NOMO-1 (cell line): Measurements from ENCODE around the gene GRIN2D.

Source experiments
- DNase-seq, 2 experiments: peaks; one replicate each; lab custom pipeline; 2025; ENCODE audit not compliant: unreplicated experiment in 2 of 2; lab: John Stamatoyannopoulos, UW

GRIN2D gene

DNA sequence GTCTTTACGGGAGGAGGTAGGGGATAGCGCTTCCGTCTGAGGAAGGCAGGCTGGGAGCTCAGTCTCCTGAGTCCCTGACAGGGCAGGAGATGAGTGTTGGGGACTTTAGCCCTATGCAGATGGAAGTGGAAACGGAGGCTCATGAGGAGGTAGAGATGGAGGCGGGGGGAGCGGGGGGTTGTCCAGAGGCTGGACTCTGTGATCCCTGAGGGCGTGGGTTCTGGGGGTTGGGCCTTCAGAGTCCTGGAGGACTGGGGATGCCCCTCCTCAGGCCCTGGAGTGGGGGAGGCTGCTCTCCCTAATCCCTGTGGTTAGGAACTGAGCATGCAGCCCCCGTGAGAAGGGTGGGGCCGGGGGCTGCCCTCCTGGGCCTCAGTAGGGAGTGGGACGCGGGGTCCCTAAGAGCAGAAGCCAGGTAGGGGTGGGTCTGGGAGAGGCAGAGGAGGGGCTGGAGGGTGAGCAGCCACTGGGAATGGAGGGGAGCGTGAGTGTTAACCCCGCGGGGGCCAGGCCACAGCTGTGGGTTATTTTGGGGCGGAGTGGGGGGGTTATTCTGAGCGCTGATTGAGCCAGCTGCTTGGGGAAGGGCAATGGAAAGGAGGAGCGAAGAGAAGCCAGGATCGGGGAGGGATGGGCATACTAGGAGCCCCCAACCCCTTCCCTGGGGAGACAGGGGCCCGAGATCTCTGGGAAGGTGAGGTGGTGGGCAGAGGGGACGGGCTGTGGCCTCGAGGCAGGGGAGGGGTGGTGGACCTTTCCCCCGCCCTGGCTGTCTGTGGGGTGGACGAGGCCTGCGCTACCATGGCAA is 2.8 kb downstream of the GRIN2D start:
- no peak for DNase-seq

DNA sequence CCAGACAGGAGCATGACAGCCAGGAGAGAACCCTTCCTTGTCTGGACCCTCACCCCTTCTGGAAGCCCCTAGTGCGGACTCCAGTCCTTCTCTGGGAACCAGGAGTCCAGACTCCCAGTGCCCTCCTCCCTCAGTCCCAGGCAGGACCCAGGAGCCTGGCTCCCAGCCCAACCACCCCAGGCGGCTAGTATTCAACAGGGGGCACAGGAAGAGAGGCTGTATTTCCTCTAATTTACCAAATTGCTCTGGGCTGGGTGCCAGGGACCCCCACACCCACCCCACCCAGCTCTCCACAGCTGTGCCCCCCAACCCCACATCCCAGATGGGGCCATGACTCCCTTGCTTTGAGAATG is 3.3 kb downstream of the GRIN2D start:
- DNase-seq, result no peak

DNA sequence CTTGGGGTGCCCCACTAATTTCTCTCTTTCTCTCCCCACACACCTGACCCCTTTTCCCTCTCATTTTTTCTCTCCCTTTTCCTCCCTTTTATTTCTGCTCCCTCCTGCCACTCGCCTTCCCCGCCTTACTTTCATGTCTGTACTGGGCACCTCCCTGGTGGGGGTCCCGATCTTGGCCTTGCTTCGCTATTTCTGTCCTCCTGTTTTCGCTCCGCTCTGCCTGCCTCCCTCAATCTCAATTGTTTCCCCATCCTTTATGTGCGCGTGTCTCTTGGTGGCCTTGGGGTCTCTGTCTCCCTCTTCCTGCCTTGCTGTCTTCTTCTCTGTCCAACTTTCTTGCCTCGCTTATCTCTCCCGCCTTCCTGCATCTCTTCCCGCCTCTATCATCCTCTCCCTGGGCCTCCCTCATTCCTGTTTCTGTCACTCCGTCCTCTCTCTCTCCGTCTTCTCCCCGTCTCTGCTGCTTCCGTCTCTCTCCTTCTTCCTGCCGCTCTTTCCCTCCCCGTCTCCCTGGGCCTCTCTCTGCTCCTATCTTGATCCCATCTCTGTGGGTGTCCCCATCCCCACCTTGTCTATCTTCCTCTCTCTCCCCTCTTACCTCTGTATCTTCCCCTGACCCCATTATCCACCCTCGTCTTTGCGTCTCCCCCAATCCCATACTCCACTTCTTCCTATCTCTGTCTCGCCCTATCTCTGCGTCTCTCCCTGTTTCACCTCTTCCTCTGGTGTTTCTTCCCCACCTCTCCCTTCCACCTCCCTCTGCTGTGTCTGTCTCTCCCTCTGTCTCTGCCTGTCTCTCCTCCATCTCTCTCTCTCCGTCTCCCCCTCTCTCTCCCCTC is 4.0 kb downstream of the GRIN2D start:
- DNase-seq, result no peak

DNA sequence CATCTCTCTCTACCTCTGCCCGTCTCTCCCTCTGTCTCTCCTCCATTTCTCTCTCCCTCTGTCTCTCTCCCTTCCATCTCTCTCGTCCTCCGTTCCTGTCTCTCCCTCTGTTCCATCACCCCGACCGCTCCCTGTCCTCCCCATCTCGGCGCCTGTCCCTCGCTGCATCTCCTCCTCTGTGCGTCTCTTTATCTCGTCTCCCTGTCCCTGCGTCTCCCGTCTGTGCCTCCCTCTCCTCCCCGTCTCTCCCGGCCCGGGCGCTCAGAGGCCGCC is 4.6 kb downstream of the GRIN2D start:
- peak in 1 of 2 experiments; percentile 24 for DNase-seq

DNA sequence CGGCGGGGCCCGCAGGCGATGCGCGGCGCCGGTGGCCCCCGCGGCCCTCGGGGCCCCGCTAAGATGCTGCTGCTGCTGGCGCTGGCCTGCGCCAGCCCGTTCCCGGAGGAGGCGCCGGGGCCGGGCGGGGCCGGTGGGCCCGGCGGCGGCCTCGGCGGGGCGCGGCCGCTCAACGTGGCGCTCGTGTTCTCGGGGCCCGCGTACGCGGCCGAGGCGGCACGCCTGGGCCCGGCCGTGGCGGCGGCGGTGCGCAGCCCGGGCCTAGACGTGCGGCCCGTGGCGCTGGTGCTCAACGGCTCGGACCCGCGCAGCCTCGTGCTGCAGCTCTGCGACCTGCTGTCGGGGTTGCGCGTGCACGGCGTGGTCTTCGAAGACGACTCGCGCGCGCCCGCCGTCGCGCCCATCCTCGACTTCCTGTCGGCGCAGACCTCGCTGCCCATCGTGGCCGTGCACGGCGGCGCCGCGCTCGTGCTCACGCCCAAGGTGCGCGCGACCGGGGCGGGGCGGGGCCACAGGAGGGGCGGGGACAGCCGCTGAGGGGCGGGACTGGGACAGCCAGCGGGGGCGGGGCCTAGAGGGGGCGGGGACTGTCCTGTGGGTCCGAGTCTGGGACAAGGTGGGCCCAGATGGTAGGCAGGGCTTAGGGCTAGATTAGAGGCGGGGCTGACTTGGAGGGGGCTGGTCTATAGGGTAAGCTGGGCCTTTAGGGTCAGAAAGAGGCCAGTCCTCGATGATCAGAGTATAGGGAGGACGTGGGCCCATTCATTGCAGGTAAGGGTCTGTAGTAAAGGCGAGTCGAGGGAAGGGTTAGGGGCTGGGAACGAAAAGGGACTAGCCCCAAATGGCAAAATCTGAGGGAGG is 5.1 kb downstream of the GRIN2D start:
- DNase-seq, result peak; percentile 95 to 97

DNA sequence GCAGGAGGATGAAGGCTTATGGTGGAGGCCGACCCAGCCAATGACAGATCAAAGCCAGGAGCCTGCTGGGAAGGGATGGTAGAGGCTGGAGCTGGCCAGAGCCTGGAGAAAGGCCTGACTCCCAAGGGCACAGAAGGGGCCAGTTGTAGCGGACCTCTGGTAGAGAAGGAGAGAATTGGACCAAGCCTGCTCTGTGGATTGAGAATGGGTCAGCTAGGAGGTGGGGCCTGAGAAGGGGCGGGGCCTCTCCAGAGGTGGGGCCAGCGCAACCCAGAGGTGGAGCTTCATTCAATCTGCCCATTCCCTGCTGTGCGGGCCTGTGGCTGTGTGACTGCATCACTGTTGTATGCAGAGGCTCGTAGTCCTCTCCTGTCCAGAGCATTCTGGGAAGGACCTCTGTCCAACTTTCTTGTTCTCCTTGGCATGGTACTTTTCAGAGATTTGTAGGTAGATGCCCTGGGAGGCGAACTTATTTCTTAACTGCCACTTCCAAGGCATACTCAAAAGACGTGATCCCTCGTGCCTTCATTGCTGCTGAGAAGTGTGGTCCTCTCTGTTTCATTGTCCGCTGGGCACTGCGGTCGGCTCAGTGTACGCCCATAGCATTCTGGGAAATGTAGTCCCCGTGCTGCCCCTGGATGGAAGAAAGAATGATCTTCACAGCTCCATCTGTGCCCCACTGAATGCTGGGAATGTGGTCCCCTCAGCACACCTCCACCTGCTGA is 6.7 kb downstream of the GRIN2D start:
- DNase-seq, result no peak

DNA sequence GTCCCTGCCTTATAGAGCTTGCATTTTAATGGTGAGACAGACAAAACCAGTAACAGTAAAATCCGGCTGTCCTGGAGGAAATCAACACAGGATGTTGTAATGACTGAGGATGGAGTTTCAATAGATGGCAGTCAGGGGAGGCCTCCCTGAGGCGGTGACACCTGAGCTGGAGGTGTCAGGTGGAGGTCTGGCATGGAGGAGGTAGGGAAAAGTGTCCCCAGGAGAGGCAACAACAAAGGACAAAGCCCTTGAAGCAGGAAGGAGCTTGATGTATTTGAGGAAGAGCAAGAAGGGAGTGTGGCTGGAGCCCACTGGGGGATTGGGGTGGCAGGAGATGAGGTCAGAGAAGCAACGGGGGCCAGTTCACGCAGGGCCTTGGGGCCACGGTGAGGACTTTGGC is 7.8 kb downstream of the GRIN2D start:
- DNase-seq, result no peak

DNA sequence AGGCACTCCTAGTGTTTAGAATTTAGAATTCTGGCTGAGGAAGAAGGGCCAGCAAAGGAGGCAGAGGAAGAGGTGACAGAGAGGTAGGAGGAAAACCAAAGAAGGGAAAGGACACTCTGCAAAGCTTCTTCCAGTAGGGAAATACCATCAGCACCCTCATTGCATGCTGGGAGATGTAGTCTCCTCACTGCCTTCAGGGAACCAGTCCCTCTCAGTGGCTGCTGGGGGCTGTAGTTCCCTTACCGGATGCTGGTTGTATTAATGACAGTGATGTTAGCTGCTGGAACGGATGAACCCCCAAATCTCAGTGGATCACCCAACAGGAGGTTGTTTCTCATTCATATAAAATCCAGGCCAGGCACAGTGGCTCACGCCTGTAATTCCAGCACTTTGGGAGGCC is 10.1 kb downstream of the GRIN2D start:
- DNase-seq, result peak in 1 of 2 experiments; percentile 23

DNA sequence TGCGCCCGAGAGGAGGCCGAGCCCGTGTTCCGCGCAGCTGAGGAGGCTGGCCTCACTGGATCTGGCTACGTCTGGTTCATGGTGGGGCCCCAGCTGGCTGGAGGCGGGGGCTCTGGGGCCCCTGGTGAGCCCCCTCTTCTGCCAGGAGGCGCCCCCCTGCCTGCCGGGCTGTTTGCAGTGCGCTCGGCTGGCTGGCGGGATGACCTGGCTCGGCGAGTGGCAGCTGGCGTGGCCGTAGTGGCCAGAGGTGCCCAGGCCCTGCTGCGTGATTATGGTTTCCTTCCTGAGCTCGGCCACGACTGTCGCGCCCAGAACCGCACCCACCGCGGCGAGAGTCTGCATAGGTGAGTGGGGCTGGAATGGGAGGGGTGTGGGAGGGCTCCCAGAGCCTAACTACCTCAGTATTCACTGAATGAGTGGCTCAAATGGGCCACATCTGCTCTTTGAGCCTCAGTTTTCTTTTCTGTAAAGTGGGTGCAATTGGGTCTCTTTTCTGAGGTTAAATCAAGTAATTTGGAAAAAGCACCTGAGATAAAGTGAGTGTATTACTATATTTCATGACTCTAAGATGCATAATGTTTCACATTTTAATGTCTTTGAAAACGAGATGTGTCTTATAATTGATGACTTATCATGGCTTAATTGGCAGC is 11.7 kb downstream of the GRIN2D start:
- no peak for DNase-seq

DNA sequence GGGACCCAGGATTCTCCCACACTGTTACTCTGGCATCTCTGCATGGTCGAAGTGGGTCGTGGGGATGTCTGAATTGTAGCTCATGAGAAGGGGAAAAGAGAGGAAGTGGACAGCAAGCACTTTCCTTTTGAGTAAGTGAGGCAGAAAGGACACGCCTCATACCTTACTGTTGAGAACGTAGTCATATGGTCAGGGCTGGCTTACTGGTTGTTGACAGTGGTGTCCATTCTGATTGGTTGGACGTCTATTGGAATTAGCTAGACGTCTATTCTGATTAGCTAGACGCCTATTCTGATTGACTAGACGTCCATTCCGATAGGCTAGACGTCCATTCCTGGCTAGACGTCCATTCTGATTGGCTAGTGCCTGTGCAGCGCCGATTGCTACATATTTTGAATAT is 12.4 kb downstream of the GRIN2D start:
- no peak for DNase-seq

DNA sequence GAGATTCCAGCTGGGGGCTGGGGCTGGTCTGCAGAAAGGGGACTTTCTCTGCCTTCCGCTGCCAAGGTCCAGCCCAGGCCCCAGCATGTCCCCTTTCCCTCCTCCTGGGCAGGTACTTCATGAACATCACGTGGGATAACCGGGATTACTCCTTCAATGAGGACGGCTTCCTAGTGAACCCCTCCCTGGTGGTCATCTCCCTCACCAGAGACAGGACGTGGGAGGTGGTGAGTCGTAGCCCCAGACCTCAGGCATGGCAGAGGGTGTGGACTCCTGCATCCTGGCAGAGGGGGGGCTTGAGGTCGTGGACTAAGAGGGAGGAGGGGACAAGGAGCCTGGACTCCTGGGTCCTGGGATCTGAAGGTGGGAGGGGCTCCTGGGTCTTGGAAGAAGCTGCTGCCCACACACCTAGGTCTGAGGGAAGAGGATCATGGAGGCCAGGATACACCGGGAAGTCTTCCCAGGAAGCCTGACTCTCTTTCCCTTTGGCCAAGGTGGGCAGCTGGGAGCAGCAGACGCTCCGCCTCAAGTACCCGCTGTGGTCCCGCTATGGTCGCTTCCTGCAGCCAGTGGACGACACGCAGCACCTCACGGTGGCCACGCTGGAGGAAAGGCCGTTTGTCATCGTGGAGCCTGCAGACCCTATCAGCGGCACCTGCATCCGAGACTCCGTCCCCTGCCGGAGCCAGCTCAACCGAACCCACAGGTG is 20.6 kb downstream of the GRIN2D start:
- DNase-seq, result no peak

DNA sequence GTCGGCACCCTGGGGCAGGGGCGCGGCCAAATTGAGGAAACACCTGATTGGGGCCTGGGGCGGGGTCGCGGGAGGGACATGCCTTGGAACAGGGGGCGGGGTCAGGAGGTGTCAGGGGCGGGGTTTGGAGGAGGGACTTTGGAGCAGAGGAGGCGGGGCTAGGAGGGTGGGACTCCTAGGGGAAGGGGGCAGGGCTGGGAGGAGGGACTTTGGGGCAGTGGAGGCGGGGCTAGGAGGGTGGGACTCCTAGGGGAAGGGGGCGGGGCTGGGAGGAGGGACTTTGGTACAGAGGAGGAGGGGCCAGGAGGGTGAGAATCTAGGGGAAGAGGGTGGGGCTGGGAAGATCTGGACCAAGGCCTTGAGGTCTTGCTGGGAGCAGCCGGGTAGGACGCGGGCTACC is 21.9 kb downstream of the GRIN2D start:
- peak; percentile 32 to 61 for DNase-seq

DNA sequence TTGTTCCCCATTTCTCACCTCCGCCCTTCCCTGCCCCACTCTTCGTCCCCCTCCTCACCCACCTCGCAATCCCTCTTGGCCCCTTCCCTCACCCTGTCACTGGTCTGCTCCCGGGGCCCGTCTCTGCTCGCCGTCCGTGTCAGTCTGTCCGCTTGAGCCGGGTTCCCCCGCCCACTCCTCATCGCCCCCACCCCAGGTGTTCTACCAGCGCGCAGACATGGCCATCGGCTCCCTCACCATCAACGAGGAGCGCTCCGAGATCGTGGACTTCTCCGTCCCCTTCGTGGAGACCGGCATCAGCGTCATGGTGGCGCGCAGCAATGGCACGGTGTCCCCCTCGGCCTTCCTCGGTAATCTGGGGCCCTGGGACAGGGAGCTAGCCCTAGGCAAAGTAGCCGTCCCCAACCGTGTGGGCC is 22.3 kb downstream of the GRIN2D start:
- no peak for DNase-seq

DNA sequence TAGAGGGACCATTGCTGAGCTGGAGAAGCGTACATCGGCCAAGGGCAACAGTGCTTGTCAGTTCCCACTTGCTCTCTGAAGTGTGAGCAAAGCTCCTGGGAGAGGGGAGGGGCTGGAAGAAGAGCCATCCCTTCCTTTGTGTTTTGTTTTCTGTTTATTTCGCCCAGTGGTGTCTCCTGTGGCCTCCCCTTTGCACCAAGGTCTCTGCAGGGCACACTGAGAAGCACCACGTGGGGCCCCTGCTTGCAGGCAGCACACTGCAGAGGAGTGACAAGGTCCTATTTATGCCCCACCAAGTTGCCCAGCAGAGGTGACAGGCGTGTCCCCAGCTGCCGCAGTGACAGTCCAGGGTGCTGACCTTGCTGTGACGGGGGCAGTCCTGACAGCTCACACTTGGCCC is 24.0 kb downstream of the GRIN2D start:
- DNase-seq, result no peak

DNA sequence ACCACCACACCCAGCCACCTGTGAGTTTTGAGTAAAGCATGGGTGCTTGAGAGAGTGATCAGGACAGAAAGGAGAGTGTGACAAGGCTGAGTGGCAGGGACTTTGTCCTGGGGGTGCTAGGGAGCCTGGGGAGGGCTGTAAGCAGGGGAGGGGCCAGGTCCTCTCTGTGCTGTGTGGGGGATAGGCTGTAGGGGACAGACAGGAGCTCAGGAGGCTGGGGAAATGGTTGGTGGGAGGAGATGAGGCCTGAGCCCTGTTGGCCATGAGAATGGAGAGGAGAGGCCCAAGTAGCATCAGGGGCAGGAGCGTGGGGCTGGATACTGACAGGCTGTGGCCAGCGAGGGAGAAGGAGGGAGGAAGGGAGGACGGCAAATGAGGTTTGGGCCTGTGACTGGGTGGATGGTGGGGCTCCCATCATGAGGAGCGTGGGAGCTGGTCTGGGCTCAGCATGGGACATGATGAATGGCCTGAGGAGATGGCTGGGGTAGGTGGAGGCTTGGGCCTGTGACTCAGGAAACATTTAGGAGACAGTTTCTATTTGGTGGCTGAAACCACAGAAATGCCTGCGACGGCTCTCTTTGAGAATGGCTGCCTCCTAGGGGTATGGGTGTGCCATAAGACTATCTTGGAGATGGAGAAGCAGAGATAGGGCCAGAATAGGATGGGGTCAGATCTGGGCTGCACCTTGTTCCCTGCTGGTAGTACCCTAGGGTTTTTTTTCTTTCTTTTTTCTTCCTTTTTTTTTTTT is 25.0 kb downstream of the GRIN2D start:
- DNase-seq, result no peak

DNA sequence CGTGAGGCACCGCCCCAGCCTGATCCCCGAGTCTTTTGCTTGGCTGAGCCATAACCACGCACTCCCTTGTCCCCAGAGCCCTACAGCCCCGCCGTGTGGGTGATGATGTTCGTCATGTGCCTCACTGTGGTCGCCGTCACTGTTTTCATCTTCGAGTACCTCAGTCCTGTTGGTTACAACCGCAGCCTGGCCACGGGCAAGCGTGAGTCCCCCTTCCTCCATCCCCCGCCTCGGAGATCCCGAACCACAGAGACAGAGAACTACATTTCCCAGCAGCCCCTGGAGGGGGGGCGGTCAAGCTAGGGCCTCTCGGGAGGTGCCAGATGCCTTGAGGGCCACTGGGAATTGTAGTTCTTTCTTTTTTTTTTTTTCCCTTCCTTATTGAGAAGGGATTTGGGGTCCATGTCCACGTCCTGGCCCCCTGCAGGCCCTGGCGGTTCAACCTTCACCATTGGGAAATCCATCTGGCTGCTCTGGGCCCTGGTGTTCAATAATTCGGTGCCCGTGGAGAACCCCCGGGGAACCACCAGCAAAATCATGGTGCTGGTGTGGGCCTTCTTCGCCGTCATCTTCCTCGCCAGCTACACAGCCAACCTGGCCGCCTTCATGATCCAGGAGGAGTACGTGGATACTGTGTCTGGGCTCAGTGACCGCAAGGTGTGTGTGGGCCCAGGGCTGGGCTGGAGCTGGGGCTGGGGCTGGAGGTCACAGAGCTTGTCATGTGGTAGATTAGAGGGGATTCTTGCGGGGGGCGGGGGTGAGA is 25.9 kb downstream of the GRIN2D start:
- no peak for DNase-seq

DNA sequence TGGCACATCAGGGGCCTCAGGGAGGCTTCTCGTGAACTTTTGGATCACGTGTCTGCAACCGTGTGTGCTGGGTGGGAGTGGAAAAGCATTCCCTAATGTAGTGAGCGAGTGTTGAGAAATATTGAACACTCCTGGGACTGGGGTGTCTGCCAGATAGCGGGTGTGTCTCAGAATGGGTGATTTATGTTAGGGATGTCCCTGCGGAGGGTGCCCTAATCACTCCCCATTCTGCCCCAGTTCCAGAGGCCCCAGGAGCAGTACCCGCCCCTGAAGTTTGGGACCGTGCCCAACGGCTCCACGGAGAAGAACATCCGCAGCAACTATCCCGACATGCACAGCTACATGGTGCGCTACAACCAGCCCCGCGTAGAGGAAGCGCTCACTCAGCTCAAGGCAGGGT is 28.1 kb downstream of the GRIN2D start:
- no peak for DNase-seq

DNA sequence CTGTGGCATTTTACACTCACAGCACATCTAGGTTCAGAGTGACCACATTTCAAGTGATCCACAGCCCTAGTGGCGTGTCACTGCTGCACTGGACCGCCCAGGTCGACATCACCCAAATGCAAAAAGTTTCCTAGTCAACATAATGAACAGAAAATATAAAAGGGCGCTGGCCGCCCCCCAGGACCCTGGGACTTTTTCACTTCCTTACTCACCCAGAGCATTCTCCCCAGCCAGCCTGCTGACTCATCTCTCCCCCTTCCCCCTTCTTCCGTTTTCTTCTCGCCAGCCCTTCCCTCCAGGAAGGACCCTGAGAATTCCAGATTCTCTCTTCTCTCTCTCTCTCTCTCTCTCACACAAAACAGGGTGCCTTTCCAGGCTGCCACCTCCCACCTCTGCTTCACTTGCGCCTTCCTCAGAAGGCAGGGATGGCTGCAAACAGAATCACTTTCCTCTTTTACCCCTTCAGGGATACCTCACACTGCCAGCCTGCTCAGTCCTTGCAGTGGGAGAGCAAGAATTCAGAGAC is 31.3 kb downstream of the GRIN2D start:
- peak; percentile 11 to 22 for DNase-seq
